Kidney epithelial cell (primary cell): ENCODE measurements around the gene ANKS1B. TPM values are rescaled to one million over a fixed set of nuclear protein-coding genes. Genes with fewer than 3 reads are reported as not detected.

Experiments
- DNase-seq: peaks from one replicate; pipeline ENCODE4 v3.0.0-alpha.2; 2010; ENCODE audit warnings: low read depth
- H3K27me3 ChIP-seq: 2 replicates; pipeline ENCODE4 v1.6.0; 2011; ENCODE audit warnings: low read length; ENCODE audit not compliant: control insufficient read depth, insufficient read depth
- H3K36me3 ChIP-seq: 2 replicates; pipeline ENCODE4 v1.5.1; 2011; ENCODE audit warnings: low read length; ENCODE audit not compliant: control insufficient read depth, insufficient read depth
- H3K4me3 ChIP-seq: 2 replicates; pipeline ENCODE4 v1.5.1; 2011; ENCODE audit warnings: low read depth, mild to moderate bottlenecking, control low read depth, low read length
- CTCF ChIP-seq: IDR thresholded peaks from 2 replicates; pipeline ENCODE4 v1.5.1; 2011; ENCODE audit warnings: mild to moderate bottlenecking, moderate library complexity, low read length, control low read depth, inconsistent platforms; ENCODE audit not compliant: insufficient read depth, poor library complexity, severe bottlenecking
- total RNA-seq: library from RNA; depleted of rRNA; stranded (reverse); fragments of >200 nt; gene quantifications from 2 replicates; pipeline ENCODE4 v1.2.3, GENCODE V29; 2015

ANKS1B gene
- total RNA-seq, 1 donor from 2014 or later = 0.13 TPM

GRCh38 chr12:99045158-99045557 is 939.6 kb downstream of the ANKS1B start:
- Histone ChIP-seq H3K27me3 (no peaks in the 10 kb centered on the region), H3K4me3 (no peak overlapping the region), H3K36me3 (no peaks in the 10 kb centered on the region)
- TF ChIP-seq CTCF = no peak
- DNase-seq = no peak

GRCh38 chr12:99043319-99043914 is 941.3 kb downstream of the ANKS1B start:
- peak; percentile 35 for DNase-seq
- Histone ChIP-seq H3K27me3 (no peaks in the 10 kb centered on the region), H3K4me3 (no peak overlapping the region), H3K36me3 (no peaks in the 10 kb centered on the region)
- TF ChIP-seq CTCF = peak; percentile 94

GRCh38 chr12:99042226-99042625 is 942.5 kb downstream of the ANKS1B start:
- H3K27me3 ChIP-seq = no peaks in the 10 kb centered on the region
- DNase-seq = no peak
- TF ChIP-seq CTCF = no peak
- no peaks in the 10 kb centered on the region for H3K36me3 ChIP-seq
- no peak overlapping the region for H3K4me3 ChIP-seq

- DNase-seq = no peak
- no peak for TF ChIP-seq CTCF
- no peaks in the 10 kb centered on the region for H3K27me3 ChIP-seq
- no peak overlapping the region for H3K4me3 ChIP-seq
- no peaks in the 10 kb centered on the region for H3K36me3 ChIP-seq
These were observed 945.2 kb downstream of the ANKS1B start for GRCh38 chr12:99039367-99040120.

- Histone ChIP-seq H3K36me3 (no peaks in the 10 kb centered on the region), H3K27me3 (no peaks in the 10 kb centered on the region), H3K4me3 (no peak overlapping the region)
- TF ChIP-seq CTCF = no peak
- DNase-seq = no peak
These were observed 948.2 kb downstream of the ANKS1B start for GRCh38 chr12:99036566-99036965.
